Fibroblast of lung (primary cell): ENCODE data around the gene TAGLN2.

Source experiments
- EZH2 ChIP-seq: IDR thresholded peaks from 2 replicates; pipeline ENCODE4 v1.5.1; 2012; ENCODE audit warnings: low read length, control low read depth, mild to moderate bottlenecking; ENCODE audit errors: missing control alignments
- TF ChIP-seq, protein P1 (sequence below), 2 donors: IDR thresholded peaks in 1 of 2; conservative IDR thresholded peaks in 1 of 2; 1 replicate in 1 of 2; 2 replicates in 1 of 2; pipeline ENCODE4 v1.5.1; 2011 to 2012; ENCODE audit warnings: low read length in 2 of 2, control low read depth in 1 of 2, inconsistent platforms in 1 of 2, low read depth in 1 of 2, mild to moderate bottlenecking in 1 of 2

DNA sequence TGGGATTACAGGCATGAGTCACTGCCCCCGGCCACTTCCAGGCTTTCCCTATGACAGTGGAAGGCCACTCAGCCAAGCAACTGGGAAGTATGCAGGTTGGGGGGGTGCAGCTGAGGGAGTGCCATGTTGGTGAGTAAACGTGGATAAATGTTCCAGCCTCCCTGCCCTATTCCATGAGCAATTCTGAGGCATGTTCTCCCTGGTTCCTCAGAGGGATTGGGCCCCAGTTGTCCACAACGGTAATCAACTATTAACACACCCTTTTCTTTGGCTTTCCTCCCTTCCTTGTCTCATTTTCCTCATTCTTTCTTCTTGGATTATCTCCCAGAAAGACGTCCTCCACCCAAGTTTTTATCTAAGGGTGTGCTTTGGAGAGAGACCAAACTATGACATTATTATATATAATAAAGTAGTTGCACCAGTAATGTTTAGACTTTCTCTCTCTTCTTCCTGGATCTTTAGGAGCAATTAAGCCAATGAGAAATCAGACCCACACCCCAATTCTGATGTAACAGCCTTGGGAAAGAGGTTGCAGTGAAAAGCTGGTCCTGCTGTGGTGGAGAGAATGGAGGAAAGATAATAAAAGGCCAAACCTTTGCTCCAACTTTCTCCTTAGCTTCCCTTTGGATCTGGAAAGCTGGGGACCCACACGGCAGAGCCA lies 35.5 kb upstream of the TAGLN2 start:
- TF ChIP-seq, protein P1, sequence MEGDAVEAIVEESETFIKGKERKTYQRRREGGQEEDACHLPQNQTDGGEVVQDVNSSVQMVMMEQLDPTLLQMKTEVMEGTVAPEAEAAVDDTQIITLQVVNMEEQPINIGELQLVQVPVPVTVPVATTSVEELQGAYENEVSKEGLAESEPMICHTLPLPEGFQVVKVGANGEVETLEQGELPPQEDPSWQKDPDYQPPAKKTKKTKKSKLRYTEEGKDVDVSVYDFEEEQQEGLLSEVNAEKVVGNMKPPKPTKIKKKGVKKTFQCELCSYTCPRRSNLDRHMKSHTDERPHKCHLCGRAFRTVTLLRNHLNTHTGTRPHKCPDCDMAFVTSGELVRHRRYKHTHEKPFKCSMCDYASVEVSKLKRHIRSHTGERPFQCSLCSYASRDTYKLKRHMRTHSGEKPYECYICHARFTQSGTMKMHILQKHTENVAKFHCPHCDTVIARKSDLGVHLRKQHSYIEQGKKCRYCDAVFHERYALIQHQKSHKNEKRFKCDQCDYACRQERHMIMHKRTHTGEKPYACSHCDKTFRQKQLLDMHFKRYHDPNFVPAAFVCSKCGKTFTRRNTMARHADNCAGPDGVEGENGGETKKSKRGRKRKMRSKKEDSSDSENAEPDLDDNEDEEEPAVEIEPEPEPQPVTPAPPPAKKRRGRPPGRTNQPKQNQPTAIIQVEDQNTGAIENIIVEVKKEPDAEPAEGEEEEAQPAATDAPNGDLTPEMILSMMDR (conservative IDR thresholded peaks at IDR 0.05 in 1 of 2, IDR thresholded peaks at IDR 0.05 in 1 of 2; ENCODE audit: low read depth in 1 of 2, low read length in 2 of 2), result no peak
- no peak for TF ChIP-seq EZH2
